Measurements from ENCODE around the gene NPFFR2. TPM values are rescaled to one million over a fixed set of nuclear protein-coding genes. Genes with fewer than 3 reads are reported as not detected.

Gene NPFFR2
- total RNA-seq, 4 donors from 2014 or later = not detected

GRCh38 chr4:72171761-72172160 lies 140.0 kb downstream of the NPFFR2 start:
- WGBS = 46% methylated on average over 1 of the region's 1 CpG
- H3K4me3 ChIP-seq = no peak overlapping the region
- peaks cover 16% of the 10 kb centered on the region for H3K9me3 ChIP-seq
- H3K4me1 ChIP-seq = no peaks in the 10 kb centered on the region
- TF ChIP-seq POLR2A (IDR thresholded peaks at IDR 0.05) (no peak), EP300 (IDR thresholded peaks at IDR 0.05) (no peak), POLR2AphosphoS5 (IDR thresholded peaks at IDR 0.05) (no peak)
- TF ChIP-seq, protein P1, sequence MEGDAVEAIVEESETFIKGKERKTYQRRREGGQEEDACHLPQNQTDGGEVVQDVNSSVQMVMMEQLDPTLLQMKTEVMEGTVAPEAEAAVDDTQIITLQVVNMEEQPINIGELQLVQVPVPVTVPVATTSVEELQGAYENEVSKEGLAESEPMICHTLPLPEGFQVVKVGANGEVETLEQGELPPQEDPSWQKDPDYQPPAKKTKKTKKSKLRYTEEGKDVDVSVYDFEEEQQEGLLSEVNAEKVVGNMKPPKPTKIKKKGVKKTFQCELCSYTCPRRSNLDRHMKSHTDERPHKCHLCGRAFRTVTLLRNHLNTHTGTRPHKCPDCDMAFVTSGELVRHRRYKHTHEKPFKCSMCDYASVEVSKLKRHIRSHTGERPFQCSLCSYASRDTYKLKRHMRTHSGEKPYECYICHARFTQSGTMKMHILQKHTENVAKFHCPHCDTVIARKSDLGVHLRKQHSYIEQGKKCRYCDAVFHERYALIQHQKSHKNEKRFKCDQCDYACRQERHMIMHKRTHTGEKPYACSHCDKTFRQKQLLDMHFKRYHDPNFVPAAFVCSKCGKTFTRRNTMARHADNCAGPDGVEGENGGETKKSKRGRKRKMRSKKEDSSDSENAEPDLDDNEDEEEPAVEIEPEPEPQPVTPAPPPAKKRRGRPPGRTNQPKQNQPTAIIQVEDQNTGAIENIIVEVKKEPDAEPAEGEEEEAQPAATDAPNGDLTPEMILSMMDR (IDR thresholded peaks at IDR 0.05) = no peak
- H3K27ac ChIP-seq = no peak overlapping the region
- no peaks in the 10 kb centered on the region for H3K27me3 ChIP-seq
- no peak for DNase-seq (ENCODE audit: low spot score in 2 of 2)
- no peaks in the 10 kb centered on the region for H3K36me3 ChIP-seq

DNA sequence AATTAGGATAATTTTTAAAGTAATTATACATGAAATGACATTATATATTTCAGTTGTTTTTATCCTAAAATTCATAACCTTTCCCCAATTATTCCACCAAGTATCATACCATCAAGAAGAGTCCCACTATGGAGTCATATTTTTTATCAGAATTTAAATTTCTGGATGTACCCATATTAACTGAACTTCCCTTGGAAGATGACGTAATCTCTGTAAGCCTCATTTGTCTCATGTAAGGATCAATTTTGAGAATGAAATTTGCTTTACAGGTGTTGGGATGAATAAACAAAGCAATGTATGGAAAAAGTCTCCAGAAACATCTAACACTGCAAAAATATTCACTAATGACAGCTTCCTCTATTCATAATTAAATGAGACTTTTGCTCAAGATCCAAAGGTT lies 147.5 kb downstream of the NPFFR2 start:
- 91% methylated on average over 1 of the region's 1 CpG for WGBS

DNA sequence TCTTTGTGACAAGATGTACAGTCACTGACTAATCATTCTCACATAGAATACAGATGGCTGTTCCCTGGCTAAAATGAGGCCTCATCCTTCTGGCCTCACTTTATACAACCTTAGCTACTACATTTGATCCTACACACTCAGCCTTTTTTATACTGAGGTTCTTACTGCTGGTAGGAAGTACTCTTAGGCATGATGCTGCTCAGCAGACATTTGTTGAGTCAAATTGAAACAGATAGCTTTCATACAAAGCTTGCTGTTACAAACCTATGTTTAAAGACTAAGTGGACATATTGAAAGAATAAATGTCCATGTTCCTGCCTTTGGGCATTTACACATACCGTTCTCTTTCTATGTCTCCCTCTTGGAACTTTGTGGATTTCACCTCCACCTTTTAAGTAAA lies 154.9 kb downstream of the NPFFR2 start:
- H3K36me3 ChIP-seq = no peaks in the 10 kb centered on the region
- no peak overlapping the region for H3K4me3 ChIP-seq
- no peak overlapping the region for H3K27ac ChIP-seq
- no peak for DNase-seq (ENCODE audit: low spot score in 2 of 2)
- whole genome bisulfite sequencing = 77% methylated on average over 1 of the region's 1 CpG
- H3K27me3 ChIP-seq = no peaks in the 10 kb centered on the region
- no peaks in the 10 kb centered on the region for H3K4me1 ChIP-seq
- no peaks in the 10 kb centered on the region for H3K9me3 ChIP-seq
- no peak for TF ChIP-seq EP300 (IDR thresholded peaks at IDR 0.05)

More for the DNA sequence above, 147.5 kb downstream of the NPFFR2 start:
- no peak for DNase-seq (ENCODE audit: low spot score in 2 of 2)
- Histone ChIP-seq H3K36me3 (no peaks in the 10 kb centered on the region), H3K9me3 (peaks cover 15% of the 10 kb centered on the region), H3K4me3 (no peak overlapping the region), H3K27ac (no peak overlapping the region), H3K27me3 (no peaks in the 10 kb centered on the region), H3K4me1 (no peaks in the 10 kb centered on the region)
- TF ChIP-seq EP300 (IDR thresholded peaks at IDR 0.05) = no peak
- no peak for TF ChIP-seq POLR2AphosphoS5 (IDR thresholded peaks at IDR 0.05)
- TF ChIP-seq POLR2A (IDR thresholded peaks at IDR 0.05) = no peak
- TF ChIP-seq, protein P1 (IDR thresholded peaks at IDR 0.05) = no peak

- DNase-seq (ENCODE audit: low spot score in 2 of 2) = no peak
- Histone ChIP-seq H3K27me3 (no peaks in the 10 kb centered on the region), H3K4me3 (no peak overlapping the region), H3K9me3 (no peaks in the 10 kb centered on the region), H3K36me3 (no peaks in the 10 kb centered on the region), H3K27ac (no peak overlapping the region), H3K4me1 (no peaks in the 10 kb centered on the region)
- TF ChIP-seq EP300 (IDR thresholded peaks at IDR 0.05) (no peak), POLR2A (IDR thresholded peaks at IDR 0.05) (no peak), POLR2AphosphoS5 (IDR thresholded peaks at IDR 0.05) (no peak)
- TF ChIP-seq, protein P1 (IDR thresholded peaks at IDR 0.05) = no peak
- 59% methylated on average over 8 of the region's 8 CpGs for WGBS
Measured at GRCh38 chr4:72194046-72194445, 162.2 kb downstream of the NPFFR2 start.

GRCh38 chr4:72194453-72194852 lies 162.7 kb downstream of the NPFFR2 start:
- Histone ChIP-seq H3K36me3 (no peaks in the 10 kb centered on the region), H3K4me3 (no peak overlapping the region), H3K4me1 (no peaks in the 10 kb centered on the region), H3K27ac (no peak overlapping the region), H3K9me3 (no peaks in the 10 kb centered on the region), H3K27me3 (no peaks in the 10 kb centered on the region)
- 53% methylated on average over 1 of the region's 1 CpG for WGBS
- TF ChIP-seq POLR2A (IDR thresholded peaks at IDR 0.05) (no peak), EP300 (IDR thresholded peaks at IDR 0.05) (no peak), POLR2AphosphoS5 (IDR thresholded peaks at IDR 0.05) (no peak)
- TF ChIP-seq, protein P1 (IDR thresholded peaks at IDR 0.05) = no peak
- DNase-seq (ENCODE audit: low spot score in 2 of 2) = no peak

Other genes starting within 250 kb of the NPFFR2 start
- gene GC, start 247.9 kb upstream of the NPFFR2 start, total RNA-seq = 1 to 10 TPM in 1 of 4 donors, not detected in 3; 5.2 TPM

All from suprapubic skin (tissue), 4 donors.